NCI-H146 treated with DMSO at 0.1 percent for 48 hours (cell line): ENCODE results near the gene COPG2.

Experiments
- DNase-seq: peaks from one replicate; lab custom pipeline; 2025; ENCODE audit not compliant: unreplicated experiment; lab: John Stamatoyannopoulos, UW

Gene COPG2

GRCh38 chr7:130476297-130477150 lies 192.0 kb downstream of the COPG2 start:
- peak; percentile 24 for DNase-seq

GRCh38 chr7:130475776-130476175 lies 192.8 kb downstream of the COPG2 start:
- peak; percentile 24 for DNase-seq

- no peak for DNase-seq
Observed at GRCh38 chr7:130473876-130474275, 194.7 kb downstream of the COPG2 start.

- DNase-seq = no peak
Observed at GRCh38 chr7:130473289-130473688, 195.3 kb downstream of the COPG2 start.

GRCh38 chr7:130471974-130472373 lies 196.6 kb downstream of the COPG2 start:
- no peak for DNase-seq

- DNase-seq = no peak
Observed at GRCh38 chr7:130468612-130469011, 199.9 kb downstream of the COPG2 start.

GRCh38 chr7:130463553-130464434 lies 204.8 kb downstream of the COPG2 start:
- DNase-seq = no peak

GRCh38 chr7:130461272-130461671 lies 207.3 kb downstream of the COPG2 start:
- no peak for DNase-seq

- no peak for DNase-seq
Observed at GRCh38 chr7:130458257-130458656, 210.3 kb downstream of the COPG2 start.
